Measurements from ENCODE around the gene EPAS1.

- TF ChIP-seq CTCF (conservative IDR thresholded peaks at IDR 0.05) = no peak
- no peak for TF ChIP-seq ZFX (IDR thresholded peaks at IDR 0.05)
Measured at GRCh38 chr2:46400016-46400415, 102.8 kb downstream of the EPAS1 start.
